ENCODE data around the gene SPDEF. TPM values are rescaled to one million over a fixed set of nuclear protein-coding genes. Genes with fewer than 3 reads are reported as not detected.

Gene SPDEF
- total RNA-seq, 6 experiments from 2014 or later: not detected

GRCh38 chr6:34496103-34496685, 59.9 kb downstream of the SPDEF start:
- H3K4me3 ChIP-seq: no peak overlapping the region
- H3K9me3 ChIP-seq: no peaks in the 10 kb centered on the region
- H3K27me3 ChIP-seq: no peaks in the 10 kb centered on the region
- intact Hi-C loops (cut with DNase I): no loop called here
- no peak for ATAC-seq
- no peak overlapping the region for H3K27ac ChIP-seq
- H3K4me1 ChIP-seq: no peaks in the 10 kb centered on the region
- 35% methylated on average over 4 of the region's 9 CpGs for WGBS (ENCODE audit: insufficient coverage, low coverage, low lambda C conversion rate, missing lambda C conversion rate)
- TF ChIP-seq, protein P1, sequence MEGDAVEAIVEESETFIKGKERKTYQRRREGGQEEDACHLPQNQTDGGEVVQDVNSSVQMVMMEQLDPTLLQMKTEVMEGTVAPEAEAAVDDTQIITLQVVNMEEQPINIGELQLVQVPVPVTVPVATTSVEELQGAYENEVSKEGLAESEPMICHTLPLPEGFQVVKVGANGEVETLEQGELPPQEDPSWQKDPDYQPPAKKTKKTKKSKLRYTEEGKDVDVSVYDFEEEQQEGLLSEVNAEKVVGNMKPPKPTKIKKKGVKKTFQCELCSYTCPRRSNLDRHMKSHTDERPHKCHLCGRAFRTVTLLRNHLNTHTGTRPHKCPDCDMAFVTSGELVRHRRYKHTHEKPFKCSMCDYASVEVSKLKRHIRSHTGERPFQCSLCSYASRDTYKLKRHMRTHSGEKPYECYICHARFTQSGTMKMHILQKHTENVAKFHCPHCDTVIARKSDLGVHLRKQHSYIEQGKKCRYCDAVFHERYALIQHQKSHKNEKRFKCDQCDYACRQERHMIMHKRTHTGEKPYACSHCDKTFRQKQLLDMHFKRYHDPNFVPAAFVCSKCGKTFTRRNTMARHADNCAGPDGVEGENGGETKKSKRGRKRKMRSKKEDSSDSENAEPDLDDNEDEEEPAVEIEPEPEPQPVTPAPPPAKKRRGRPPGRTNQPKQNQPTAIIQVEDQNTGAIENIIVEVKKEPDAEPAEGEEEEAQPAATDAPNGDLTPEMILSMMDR (IDR thresholded peaks at IDR 0.05): no peak
- no peak for TF ChIP-seq POLR2A (IDR thresholded peaks at IDR 0.05)
- DNase-seq: no peak
- H3K36me3 ChIP-seq: no peaks in the 10 kb centered on the region

DNA sequence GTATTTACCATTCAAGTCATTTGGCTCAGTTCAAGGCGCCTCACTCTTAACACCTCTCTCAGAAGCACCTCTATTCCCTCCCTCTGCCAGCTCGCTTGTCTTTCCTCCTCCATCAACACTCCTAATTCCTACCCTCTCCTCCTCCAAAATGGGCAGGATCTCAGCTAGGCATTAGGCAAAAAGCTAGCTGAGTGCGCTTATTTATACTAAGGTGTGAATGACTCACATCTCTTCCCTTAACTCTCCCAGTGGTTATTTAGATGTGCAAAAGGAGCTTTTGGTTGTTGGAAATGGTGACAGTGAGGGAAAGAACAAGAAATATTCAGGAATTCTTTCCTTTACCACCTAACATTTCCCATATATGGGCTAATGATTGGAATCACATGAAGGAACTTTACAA, 61.2 kb downstream of the SPDEF start:
- Histone ChIP-seq H3K36me3 (no peaks in the 10 kb centered on the region), H3K4me1 (no peaks in the 10 kb centered on the region), H3K4me3 (no peak overlapping the region), H3K27me3 (no peaks in the 10 kb centered on the region), H3K27ac (no peak overlapping the region), H3K9me3 (no peaks in the 10 kb centered on the region)
- DNase-seq (no peak), ATAC-seq (no peak)
- intact Hi-C loops (cut with DNase I): no loop called here
- no peak for TF ChIP-seq POLR2A (IDR thresholded peaks at IDR 0.05)
- TF ChIP-seq, protein P1 (IDR thresholded peaks at IDR 0.05): no peak
- 77% methylated on average over 3 of the region's 3 CpGs for WGBS (ENCODE audit: insufficient coverage, low coverage, low lambda C conversion rate, missing lambda C conversion rate)

- no peaks in the 10 kb centered on the region for H3K27me3 ChIP-seq
- intact Hi-C loops (cut with DNase I): no loop called here
Measured at GRCh38 chr6:34493344-34493743, 62.8 kb downstream of the SPDEF start.

DNA sequence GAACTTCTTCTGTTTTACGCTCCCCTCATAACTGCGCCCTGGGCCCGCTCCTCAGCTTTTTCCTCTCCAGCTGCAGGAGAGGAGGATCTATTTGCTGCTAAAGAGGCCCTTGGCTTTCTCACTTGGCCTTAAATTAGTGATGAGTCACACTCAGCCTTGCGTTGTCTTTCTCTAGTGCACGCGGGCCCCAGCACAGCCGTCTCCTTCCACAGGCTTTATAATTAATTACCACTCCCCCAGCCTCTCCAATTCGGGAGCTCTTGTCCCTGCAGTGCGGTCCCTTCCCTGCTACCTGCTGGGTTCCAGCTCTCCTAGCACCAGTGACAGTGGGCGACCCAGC, 65.1 kb downstream of the SPDEF start:
- Histone ChIP-seq H3K36me3 (no peaks in the 10 kb centered on the region), H3K4me3 (no peak overlapping the region), H3K9me3 (no peaks in the 10 kb centered on the region), H3K27me3 (no peaks in the 10 kb centered on the region), H3K4me1 (no peaks in the 10 kb centered on the region), H3K27ac (no peak overlapping the region)
- 70% methylated on average over 10 of the region's 10 CpGs for WGBS (ENCODE audit: insufficient coverage, low coverage, low lambda C conversion rate, missing lambda C conversion rate)
- TF ChIP-seq POLR2A (IDR thresholded peaks at IDR 0.05): no peak
- TF ChIP-seq, protein P1 (IDR thresholded peaks at IDR 0.05): no peak
- DNase-seq (no peak), ATAC-seq (no peak)
- intact Hi-C loops (cut with DNase I): no loop called here

More at GRCh38 chr6:34493344-34493743, 62.8 kb downstream of the SPDEF start:
- 71% methylated on average over 2 of the region's 4 CpGs for WGBS (ENCODE audit: insufficient coverage, low coverage, low lambda C conversion rate, missing lambda C conversion rate)
- ATAC-seq: no peak
- Histone ChIP-seq H3K4me1 (no peaks in the 10 kb centered on the region), H3K9me3 (no peaks in the 10 kb centered on the region), H3K27ac (no peak overlapping the region), H3K4me3 (no peak overlapping the region), H3K36me3 (no peaks in the 10 kb centered on the region)
- no peak for TF ChIP-seq POLR2A (IDR thresholded peaks at IDR 0.05)
- TF ChIP-seq, protein P1 (IDR thresholded peaks at IDR 0.05): no peak
- DNase-seq: no peak
